KOPT-K1 (cell line): ENCODE measurements around the gene HS6ST3.
"Not testable (repeated sequence)": the region's sequence is repeated elsewhere in the genome, so short reads cannot be mapped to it uniquely, and the experiment has no call there.

ENCODE experiments used
- H3K27ac ChIP-seq: fragments of 200-600 bp; sonication (generic); 2 replicates; pipeline ENCODE4 v1.5.1; 2016; ENCODE audit warnings: antibody characterized with exemption, mild to moderate bottlenecking, low read depth, low read length; ENCODE audit not compliant: poor library complexity, severe bottlenecking
- H3K36me3 ChIP-seq: fragments of 200-600 bp; sonication (generic); 2 replicates; pipeline ENCODE4 v1.5.1; 2017; ENCODE audit warnings: antibody characterized with exemption, mild to moderate bottlenecking, low read length, moderate library complexity; ENCODE audit not compliant: insufficient read depth
- H3K9me3 ChIP-seq: fragments of 200-600 bp; sonication (generic); 2 replicates; pipeline ENCODE4 v1.5.1; 2017; ENCODE audit warnings: antibody characterized with exemption, low read length, mild to moderate bottlenecking; ENCODE audit not compliant: insufficient read depth, poor library complexity, severe bottlenecking

Gene HS6ST3

DNA sequence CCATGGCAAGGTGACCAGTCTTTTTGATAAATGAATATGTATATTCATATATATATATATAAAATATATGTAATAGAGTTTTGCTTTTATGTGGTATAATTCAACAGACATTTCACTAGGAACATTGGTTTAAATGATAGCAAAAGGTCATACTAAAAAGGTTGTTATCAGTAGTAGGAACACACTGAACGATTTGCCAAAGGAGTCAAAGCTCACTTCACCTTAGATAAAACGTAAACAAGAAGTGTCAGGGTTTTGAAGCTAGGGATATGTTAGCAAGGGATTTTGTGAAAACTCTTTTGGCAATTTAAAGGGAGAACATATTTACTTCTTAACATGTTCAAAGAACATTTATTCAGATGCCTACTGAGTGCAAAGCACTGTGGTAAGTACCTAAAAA lies 8.0 kb upstream of the HS6ST3 start:
- no peak overlapping the region for H3K27ac ChIP-seq
- H3K9me3 ChIP-seq = no peaks in the 10 kb centered on the region
- no peaks in the 10 kb centered on the region for H3K36me3 ChIP-seq

DNA sequence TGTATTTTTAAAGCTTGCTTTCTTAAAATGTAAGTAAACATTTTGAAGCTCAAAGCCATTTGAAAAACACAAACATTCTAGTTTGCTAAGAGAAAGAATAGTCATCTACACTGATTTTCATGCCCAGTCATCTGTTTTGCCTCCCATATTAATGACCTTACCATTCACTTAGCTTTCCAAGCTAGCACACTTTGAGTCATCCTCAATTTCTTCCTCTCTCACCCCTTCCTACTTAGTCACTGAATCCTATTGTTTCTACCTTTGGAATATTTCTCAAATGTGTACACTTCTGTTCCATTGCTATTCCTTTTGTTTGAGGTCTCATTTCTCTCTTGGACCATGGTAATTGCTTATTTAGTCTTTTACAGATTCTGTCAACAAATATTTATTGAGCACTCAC lies 7.3 kb upstream of the HS6ST3 start:
- Histone ChIP-seq H3K27ac (no peak overlapping the region), H3K36me3 (no peaks in the 10 kb centered on the region), H3K9me3 (no peaks in the 10 kb centered on the region)

DNA sequence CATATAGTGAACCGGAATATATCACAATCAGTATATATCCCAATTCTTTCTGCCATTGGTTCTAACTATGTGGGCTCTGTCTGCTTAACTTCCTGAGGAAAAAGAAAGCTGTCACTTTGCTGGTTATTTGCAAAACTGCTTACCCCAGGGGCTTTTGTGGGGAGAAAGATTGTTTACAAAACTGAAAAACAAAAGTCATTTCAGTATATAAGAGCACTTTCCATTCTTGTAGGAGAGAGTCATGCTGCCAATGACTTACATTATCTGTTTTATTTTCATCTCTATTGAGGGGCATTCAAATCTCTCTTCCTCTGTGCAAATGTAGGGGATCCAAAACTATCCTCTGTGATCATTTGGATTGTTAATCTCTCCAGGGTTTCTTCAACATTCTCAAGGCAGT lies 3.2 kb upstream of the HS6ST3 start:
- H3K9me3 ChIP-seq = no peaks in the 10 kb centered on the region
- H3K27ac ChIP-seq = no peak overlapping the region
- no peaks in the 10 kb centered on the region for H3K36me3 ChIP-seq

DNA sequence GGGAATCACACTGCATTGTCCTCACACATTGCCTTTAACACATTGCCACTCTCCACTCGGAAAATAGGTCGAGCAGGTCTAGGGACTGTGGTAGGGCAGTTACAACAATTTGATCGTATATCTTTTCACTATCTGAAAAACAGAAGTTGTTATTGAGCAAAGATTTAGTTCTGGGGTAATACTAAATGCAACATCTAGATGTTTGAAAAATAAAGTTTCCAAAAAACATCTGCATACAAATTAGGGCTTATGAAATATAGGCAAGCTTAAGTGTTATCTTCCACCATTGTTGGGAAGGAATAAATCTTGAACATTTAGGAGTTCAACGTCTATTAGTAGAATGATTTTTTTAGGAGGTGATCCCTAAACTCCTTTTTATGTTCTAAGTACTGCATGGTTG lies 768 bp upstream of the HS6ST3 start:
- Histone ChIP-seq H3K36me3 (no peaks in the 10 kb centered on the region), H3K9me3 (no peaks in the 10 kb centered on the region), H3K27ac (no peak overlapping the region)

DNA sequence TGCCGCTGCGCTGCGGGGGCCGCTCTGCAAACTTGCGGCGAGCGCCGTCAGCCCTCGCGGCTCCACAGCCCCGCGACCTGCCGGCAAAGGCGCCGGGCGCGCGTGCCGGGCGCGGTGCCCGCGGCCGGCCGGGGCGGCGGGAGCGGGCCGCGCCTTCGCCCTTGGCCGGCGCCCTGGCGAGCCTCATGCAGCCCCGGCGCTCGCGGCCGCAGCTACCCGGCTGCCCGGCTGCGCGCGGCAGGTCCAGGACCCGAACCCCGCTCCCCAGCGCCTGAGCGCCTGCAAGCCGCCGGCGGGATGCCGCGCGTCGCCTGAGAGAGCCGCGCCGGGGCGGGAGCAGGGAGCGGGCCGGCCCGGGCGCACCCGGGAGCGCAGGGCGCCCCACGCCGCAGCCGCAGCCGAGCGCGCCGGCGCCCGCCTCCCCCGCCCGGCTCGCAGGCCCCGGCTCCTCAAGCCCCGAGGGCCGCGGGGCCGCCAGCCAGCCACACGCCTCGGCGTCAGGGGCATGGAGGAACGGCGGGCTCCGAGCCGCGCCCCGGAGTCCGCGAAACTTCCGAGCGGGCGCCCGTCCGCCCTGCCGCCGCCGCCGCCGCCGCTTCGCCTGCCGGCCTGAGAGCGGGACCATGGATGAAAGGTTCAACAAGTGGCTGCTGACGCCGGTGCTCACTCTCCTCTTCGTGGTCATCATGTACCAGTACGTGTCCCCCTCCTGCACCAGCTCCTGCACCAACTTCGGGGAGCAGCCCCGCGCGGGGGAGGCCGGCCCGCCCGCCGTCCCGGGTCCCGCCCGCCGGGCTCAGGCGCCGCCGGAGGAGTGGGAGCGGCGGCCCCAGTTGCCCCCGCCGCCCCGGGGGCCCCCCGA lies 564 bp downstream of the HS6ST3 start:
- H3K27ac ChIP-seq = no peak overlapping the region
- H3K36me3 ChIP-seq = no peaks in the 10 kb centered on the region
- H3K9me3 ChIP-seq = no peaks in the 10 kb centered on the region

DNA sequence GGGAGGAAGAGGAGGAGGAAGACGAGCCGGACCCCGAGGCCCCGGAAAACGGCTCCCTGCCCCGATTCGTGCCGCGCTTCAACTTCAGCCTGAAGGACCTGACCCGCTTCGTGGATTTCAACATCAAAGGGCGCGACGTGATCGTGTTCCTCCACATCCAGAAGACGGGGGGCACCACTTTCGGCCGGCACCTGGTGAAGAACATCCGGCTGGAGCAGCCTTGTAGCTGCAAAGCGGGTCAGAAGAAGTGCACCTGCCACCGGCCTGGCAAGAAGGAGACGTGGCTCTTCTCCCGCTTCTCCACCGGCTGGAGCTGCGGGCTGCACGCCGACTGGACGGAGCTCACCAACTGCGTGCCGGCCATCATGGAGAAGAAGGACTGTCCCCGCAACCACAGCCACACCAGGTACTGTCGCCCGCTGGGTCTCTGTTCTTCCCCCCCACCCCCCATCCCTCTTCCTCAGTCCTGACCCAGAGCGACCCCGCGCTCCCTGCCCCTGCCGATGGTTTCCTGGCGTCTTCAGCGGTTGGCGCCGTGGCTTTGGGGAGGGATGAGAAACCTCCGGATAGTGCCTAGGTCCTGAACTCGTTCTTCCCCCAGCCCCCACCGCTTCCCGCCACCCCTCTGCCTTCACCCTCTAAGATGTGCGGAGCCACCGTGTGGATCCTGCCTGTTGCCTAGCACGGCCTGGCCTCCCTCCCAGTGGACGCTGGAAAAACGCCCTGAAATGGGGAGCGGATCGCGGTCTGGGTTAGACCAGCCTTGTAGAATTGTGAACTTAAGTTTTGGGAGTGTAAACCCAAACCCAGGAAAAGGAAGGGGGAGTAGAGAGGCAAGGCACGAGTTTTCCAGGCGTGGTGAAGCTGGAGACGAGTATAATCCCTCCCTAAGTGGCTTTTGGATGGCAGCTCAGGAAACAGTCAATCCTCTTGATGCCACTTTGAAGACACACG lies 1.5 kb downstream of the HS6ST3 start:
- Histone ChIP-seq H3K27ac (no peak overlapping the region), H3K36me3 (no peaks in the 10 kb centered on the region), H3K9me3 (no peaks in the 10 kb centered on the region)

DNA sequence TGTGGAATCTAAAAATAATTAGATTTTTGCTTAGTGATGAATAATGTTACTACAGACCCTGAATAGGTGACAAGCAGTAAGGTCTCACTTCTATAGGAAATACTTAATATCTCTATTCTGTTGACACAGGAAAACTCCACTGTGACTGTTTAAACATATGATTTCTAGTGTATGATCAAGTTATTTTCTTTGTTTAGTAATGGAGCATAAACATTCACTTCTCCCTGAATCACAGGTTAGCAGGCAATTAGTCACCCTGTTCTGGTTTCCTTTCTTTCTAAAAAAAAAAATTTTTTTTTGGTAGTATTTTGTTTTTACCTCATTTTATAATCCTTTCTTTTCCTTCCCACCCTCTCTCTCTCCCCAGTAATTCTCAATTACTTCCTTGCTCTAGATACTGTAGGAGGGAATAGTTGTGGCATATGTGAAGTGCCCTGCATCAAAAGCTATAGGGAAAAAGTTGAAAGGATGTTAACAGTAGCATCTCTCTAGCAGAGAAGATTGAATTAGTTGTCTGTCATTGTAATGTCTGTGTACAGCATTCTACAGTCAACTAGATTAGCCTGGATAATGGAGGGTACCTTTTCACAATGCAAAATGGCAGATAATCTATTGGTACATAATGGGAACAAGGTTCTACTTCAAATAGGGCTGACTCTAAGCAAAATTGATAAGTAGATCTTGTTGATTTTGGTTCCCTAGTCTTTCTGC lies 3.5 kb downstream of the HS6ST3 start:
- Histone ChIP-seq H3K9me3 (no peaks in the 10 kb centered on the region), H3K27ac (no peak overlapping the region), H3K36me3 (no peaks in the 10 kb centered on the region)

DNA sequence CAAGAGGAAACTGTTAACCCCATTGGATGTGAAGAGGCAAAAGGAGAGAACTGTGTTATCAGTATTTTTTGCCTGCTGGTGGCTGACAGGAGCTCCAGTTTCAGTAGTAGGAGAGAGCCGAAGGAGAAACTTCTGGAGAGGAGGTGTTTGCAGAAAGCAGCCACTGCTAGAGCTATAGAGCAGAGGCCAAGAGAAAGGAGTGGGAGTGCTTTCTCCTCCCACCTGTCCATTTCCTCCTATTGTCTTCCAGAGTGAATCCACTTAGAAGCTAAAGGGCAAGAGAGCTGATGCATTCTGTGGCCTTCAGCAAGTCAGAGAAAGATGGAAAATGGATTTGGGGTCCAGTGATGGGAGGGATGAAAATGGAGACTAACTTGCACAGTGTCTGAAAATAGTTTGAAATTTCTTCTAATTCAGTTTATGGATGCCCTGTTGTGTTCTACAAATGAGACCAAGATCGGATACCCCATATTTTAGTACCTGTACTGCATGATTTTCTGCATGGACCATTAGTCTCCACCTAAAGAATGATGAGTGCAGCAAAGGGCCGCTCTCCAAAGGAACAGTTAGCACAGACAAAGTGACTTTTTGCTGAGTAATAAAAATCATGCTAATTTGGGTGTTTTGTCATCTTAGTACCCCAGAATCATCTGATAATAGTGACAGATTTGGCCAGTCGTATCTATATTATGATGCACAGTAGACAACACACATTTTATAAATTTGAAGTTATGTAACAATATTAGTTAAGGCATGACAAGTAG lies 10.7 kb downstream of the HS6ST3 start:
- H3K36me3 ChIP-seq = no peaks in the 10 kb centered on the region
- no peaks in the 10 kb centered on the region for H3K9me3 ChIP-seq
- H3K27ac ChIP-seq = no peak overlapping the region

DNA sequence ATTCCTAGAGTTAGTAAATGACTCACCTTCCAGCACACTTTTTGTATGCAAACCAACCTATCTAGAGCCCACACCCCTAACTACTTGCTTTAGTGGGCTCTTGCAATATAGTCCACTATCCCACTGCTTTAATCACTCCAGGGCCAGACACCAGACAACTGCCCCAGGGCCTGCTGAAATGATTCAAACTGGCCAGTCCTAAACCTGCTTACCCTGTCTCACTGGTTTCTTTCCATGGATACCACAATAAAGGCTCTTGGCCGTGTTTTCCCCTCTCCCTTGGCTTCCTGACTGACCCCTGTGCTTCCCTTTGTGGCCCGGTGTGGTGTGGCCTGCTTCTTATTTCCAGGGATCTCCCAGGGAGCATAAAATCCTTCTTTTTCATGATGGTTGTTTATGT lies 14.6 kb downstream of the HS6ST3 start:
- Histone ChIP-seq H3K9me3 (no peaks in the 10 kb centered on the region), H3K27ac (no peak overlapping the region), H3K36me3 (no peaks in the 10 kb centered on the region)

DNA sequence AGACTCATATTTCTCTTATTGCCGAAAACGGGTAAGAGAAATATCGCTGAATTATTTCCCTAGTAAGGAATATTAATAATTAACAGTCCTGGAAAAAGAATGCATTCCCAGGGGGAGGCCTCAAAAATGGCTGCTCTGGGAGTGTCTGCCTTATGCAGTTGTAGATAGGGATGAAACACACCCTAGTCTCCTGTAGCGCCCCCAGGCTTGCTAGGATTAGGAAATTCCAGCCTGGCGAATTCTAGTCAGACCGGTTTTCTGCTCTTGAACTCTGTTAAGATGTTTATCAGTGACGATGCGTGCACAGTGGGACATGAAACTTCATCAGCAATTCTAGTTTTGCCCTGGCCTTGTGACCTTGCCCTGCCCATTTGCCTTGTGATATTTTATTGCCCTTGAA lies 18.2 kb downstream of the HS6ST3 start:
- H3K27ac ChIP-seq, H3K9me3 ChIP-seq, H3K36me3 ChIP-seq: not testable (repeated sequence)

DNA sequence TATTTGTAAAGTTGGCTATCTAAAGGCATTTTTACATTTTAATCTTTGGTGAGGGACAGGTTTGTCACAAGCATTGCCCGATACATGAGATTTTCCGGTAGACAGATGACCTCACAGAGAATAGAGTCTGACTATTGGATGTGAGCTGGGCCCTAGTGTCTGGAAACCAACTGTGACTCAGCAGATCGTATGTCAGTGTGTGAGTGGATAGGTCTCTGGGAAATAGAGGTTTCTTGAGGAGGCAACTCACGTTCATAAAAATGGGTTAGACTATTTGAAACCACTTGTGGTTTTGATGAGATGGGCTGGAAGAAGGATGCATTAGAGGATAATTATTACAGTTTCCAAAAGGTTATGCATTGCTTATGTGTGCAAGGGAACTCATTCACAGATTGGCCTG lies 19.2 kb downstream of the HS6ST3 start:
- H3K36me3 ChIP-seq = no peaks in the 10 kb centered on the region
- no peak overlapping the region for H3K27ac ChIP-seq
- H3K9me3 ChIP-seq = no peaks in the 10 kb centered on the region

DNA sequence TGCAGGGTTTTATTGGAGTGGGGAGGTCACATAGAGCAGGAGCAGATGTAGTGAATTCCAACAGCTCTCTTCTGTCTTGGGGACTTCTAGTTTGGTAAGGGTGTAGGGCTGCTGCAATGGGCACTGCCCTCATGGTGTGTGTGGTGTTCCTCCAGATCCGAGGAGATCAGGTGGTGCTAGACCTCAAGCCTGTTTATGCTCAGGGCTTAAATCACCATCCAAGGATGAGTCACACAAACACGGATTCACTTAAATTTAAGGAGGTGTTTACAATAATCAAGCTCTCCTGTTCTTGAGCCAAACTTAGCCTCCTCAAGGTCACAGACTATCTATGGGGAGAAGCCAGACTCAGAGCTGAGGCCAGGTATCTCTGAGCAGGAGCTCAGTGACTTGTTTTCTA lies 23.0 kb downstream of the HS6ST3 start:
- Histone ChIP-seq H3K36me3 (no peaks in the 10 kb centered on the region), H3K27ac (no peak overlapping the region), H3K9me3 (no peaks in the 10 kb centered on the region)

DNA sequence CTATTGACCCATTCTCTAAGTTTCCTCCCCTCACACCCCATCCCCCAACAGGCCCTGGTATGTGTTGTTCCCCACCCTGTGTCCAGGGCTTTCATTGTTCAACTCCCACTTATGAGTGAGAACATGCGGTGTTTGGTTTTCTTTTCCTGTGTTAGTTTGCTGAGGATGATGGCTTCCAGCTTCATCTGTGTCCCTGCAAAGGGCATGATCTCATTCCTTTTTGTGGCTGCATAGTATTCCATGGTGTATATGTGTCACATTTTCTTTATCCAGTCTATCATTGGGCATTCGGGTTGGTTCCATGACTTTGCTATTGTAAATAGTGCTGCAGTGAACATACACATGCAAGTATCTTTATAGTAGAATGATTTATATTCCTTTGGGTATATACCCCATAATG lies 25.5 kb downstream of the HS6ST3 start:
- not testable (repeated sequence) for H3K9me3 ChIP-seq, H3K36me3 ChIP-seq, H3K27ac ChIP-seq

DNA sequence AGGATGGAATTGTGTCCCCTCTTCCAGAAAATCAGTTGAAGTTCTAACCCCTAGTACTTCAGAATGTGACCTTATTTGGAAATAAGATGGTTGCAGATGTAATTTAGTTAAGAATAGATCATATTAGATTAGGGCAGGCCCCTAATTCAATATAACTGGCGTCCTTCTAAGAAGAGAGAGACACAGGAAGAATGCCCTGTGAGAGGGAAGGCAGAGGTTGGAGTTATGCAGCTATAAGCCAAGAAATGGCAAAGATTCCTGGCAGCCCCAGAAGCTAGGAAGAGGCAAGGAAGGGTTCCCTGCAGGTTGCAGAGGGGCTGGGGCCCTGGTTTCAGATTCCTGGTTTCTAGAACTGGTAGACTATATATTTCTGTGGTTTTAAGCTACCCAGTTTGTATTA lies 30.0 kb downstream of the HS6ST3 start:
- H3K36me3 ChIP-seq = no peaks in the 10 kb centered on the region
- H3K9me3 ChIP-seq = no peaks in the 10 kb centered on the region

More for the DNA sequence above, 30.0 kb downstream of the HS6ST3 start:
- no peak overlapping the region for H3K27ac ChIP-seq
